ENCODE data around the gene CCDC33. TPM values are rescaled to one million over a fixed set of nuclear protein-coding genes. Genes with fewer than 3 reads are reported as not detected.

Gene CCDC33
- total RNA-seq, 1 donor from 2014 or later: 0.41 TPM

DNA sequence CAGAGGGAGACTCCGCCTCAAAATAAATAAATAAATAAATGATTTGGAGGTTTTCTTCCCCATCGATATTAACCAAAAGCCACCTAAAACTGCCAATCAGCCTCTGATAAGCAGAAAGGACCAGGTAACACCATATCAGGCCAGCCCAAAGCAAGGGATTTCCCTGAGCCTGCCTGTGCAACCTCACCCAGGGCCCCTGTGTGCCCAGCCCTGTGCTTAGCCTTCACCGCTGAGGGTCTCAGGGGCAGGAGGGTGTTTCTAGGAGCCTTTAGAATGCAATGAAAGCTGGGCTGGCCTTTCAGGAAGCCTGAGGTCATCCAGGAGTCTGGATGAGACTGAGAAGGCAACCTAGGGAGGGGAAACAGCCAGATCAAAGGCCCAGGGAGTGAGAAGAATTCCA is 95.9 kb downstream of the CCDC33 start:
- peaks cover 2% of the 10 kb centered on the region for H3K27me3 ChIP-seq (ENCODE audit: insufficient read depth, low read length)
- H3K9me3 Mint-ChIP-seq (ENCODE audit: unreplicated experiment): peaks cover 11% of the 10 kb centered on the region
- peaks cover 55% of the 10 kb centered on the region for H3K27me3 Mint-ChIP-seq (ENCODE audit: low read depth, unreplicated experiment)
- no peak for TF ChIP-seq EZH2 (IDR thresholded peaks at IDR 0.05; ENCODE audit: insufficient read depth, low read length)
- TF ChIP-seq, protein P1, sequence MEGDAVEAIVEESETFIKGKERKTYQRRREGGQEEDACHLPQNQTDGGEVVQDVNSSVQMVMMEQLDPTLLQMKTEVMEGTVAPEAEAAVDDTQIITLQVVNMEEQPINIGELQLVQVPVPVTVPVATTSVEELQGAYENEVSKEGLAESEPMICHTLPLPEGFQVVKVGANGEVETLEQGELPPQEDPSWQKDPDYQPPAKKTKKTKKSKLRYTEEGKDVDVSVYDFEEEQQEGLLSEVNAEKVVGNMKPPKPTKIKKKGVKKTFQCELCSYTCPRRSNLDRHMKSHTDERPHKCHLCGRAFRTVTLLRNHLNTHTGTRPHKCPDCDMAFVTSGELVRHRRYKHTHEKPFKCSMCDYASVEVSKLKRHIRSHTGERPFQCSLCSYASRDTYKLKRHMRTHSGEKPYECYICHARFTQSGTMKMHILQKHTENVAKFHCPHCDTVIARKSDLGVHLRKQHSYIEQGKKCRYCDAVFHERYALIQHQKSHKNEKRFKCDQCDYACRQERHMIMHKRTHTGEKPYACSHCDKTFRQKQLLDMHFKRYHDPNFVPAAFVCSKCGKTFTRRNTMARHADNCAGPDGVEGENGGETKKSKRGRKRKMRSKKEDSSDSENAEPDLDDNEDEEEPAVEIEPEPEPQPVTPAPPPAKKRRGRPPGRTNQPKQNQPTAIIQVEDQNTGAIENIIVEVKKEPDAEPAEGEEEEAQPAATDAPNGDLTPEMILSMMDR (IDR thresholded peaks at IDR 0.05; ENCODE audit: insufficient read depth, low read depth, low read length): no peak
- DNase-seq (ENCODE audit: low read depth): no peak
- H2AFZ ChIP-seq (ENCODE audit: low read depth, low read length): no peak overlapping the region
- H3K27ac ChIP-seq (ENCODE audit: low read depth, low read length): no peak overlapping the region
- FAIRE-seq: no peak
- no peak overlapping the region for H3K4me3 Mint-ChIP-seq (ENCODE audit: unreplicated experiment)
- H3K4me3 ChIP-seq (ENCODE audit: insufficient read depth, low read depth, low read length): no peak overlapping the region
- no peak overlapping the region for H3K4me2 ChIP-seq (ENCODE audit: low read length)
- no peaks in the 10 kb centered on the region for H3K79me2 ChIP-seq (ENCODE audit: insufficient read depth, low read length)
- H3K4me1 ChIP-seq (ENCODE audit: insufficient read depth, low read length): peaks cover 5% of the 10 kb centered on the region
- H3K36me3 Mint-ChIP-seq (ENCODE audit: low read depth, unreplicated experiment): no peaks in the 10 kb centered on the region
- no peak overlapping the region for H3K27ac Mint-ChIP-seq (ENCODE audit: unreplicated experiment)
- H3K9ac ChIP-seq (ENCODE audit: low read length): no peak overlapping the region
- no peaks in the 10 kb centered on the region for H3K4me1 Mint-ChIP-seq (ENCODE audit: low read depth, unreplicated experiment)
- H3K9me3 ChIP-seq (ENCODE audit: insufficient read depth, low read depth, low read length): no peaks in the 10 kb centered on the region
- H3K36me3 ChIP-seq (ENCODE audit: insufficient read depth, low read length): no peaks in the 10 kb centered on the region
- no peaks in the 10 kb centered on the region for H4K20me1 ChIP-seq (ENCODE audit: insufficient read depth, low read length)

DNA sequence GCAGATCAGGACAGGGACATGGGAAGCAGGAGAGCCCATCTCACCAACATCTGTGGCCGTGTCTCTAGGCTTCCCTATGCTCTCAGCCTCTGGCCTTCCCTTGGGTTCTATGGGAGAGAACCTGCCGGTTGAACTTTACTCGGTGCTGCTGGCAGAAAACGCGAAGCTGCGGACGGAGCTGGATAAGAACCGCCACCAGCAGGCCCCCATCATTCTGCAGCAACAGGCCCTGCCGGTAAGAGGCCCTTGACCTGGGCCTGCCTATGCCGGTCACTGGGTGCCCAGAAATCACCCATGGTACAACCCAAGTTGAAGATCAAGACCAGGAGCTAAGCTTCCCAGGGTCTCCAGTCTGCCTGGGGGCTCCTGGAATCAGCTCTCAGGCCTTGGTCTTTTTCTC is 96.5 kb downstream of the CCDC33 start:
- H3K27ac ChIP-seq (ENCODE audit: low read depth, low read length): no peak overlapping the region
- H3K4me2 ChIP-seq (ENCODE audit: low read length): no peak overlapping the region
- DNase-seq (ENCODE audit: low read depth) (no peak), FAIRE-seq (no peak)
- H3K36me3 Mint-ChIP-seq (ENCODE audit: low read depth, unreplicated experiment): no peaks in the 10 kb centered on the region
- no peaks in the 10 kb centered on the region for H3K4me1 Mint-ChIP-seq (ENCODE audit: low read depth, unreplicated experiment)
- no peak overlapping the region for H3K4me3 Mint-ChIP-seq (ENCODE audit: unreplicated experiment)
- TF ChIP-seq, protein P1 (IDR thresholded peaks at IDR 0.05; ENCODE audit: insufficient read depth, low read depth, low read length): no peak
- TF ChIP-seq EZH2 (IDR thresholded peaks at IDR 0.05; ENCODE audit: insufficient read depth, low read length): no peak
- H3K9me3 Mint-ChIP-seq (ENCODE audit: unreplicated experiment): peaks cover 11% of the 10 kb centered on the region
- no peak overlapping the region for H3K9ac ChIP-seq (ENCODE audit: low read length)
- no peak overlapping the region for H3K27ac Mint-ChIP-seq (ENCODE audit: unreplicated experiment)
- H3K36me3 ChIP-seq (ENCODE audit: insufficient read depth, low read length): no peaks in the 10 kb centered on the region
- H3K4me1 ChIP-seq (ENCODE audit: insufficient read depth, low read length): peaks cover 5% of the 10 kb centered on the region
- no peaks in the 10 kb centered on the region for H3K9me3 ChIP-seq (ENCODE audit: insufficient read depth, low read depth, low read length)
- H4K20me1 ChIP-seq (ENCODE audit: insufficient read depth, low read length): no peaks in the 10 kb centered on the region
- peaks cover 2% of the 10 kb centered on the region for H3K27me3 ChIP-seq (ENCODE audit: insufficient read depth, low read length)
- H2AFZ ChIP-seq (ENCODE audit: low read depth, low read length): no peak overlapping the region
- no peak overlapping the region for H3K4me3 ChIP-seq (ENCODE audit: insufficient read depth, low read depth, low read length)
- H3K27me3 Mint-ChIP-seq (ENCODE audit: low read depth, unreplicated experiment): peaks cover 55% of the 10 kb centered on the region
- H3K79me2 ChIP-seq (ENCODE audit: insufficient read depth, low read length): no peaks in the 10 kb centered on the region

DNA sequence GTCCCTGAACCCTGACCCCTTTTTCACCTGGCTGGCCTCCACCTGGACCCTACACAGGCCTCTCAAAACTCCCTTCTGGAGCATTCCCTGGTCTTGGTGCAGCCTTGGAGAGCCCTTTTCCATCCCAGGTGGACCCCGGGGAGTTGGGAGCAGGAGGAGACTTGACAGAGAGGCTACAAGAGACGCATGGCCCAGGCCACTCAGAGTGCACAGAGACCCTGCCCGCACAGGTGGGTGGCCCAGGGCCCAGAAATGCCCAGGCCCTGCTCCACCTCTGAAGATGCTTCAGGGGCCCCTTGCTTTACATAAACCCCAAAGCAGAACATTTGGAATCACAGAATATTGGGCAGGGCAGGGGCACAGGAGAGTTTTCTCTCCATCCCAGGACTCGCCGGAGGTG is 97.0 kb downstream of the CCDC33 start:
- FAIRE-seq: no peak
- DNase-seq (ENCODE audit: low read depth): no peak

More for the DNA sequence above, 97.0 kb downstream of the CCDC33 start:
- H3K9ac ChIP-seq (ENCODE audit: low read length): no peak overlapping the region
- peaks cover 5% of the 10 kb centered on the region for H3K4me1 ChIP-seq (ENCODE audit: insufficient read depth, low read length)
- H4K20me1 ChIP-seq (ENCODE audit: insufficient read depth, low read length): no peaks in the 10 kb centered on the region
- no peaks in the 10 kb centered on the region for H3K9me3 ChIP-seq (ENCODE audit: insufficient read depth, low read depth, low read length)
- no peak overlapping the region for H3K27ac ChIP-seq (ENCODE audit: low read depth, low read length)
- H3K4me2 ChIP-seq (ENCODE audit: low read length): no peak overlapping the region
- no peaks in the 10 kb centered on the region for H3K36me3 Mint-ChIP-seq (ENCODE audit: low read depth, unreplicated experiment)
- H3K9me3 Mint-ChIP-seq (ENCODE audit: unreplicated experiment): peaks cover 11% of the 10 kb centered on the region
- TF ChIP-seq, protein P1 (IDR thresholded peaks at IDR 0.05; ENCODE audit: insufficient read depth, low read depth, low read length): no peak
- no peak for TF ChIP-seq EZH2 (IDR thresholded peaks at IDR 0.05; ENCODE audit: insufficient read depth, low read length)
- no peak overlapping the region for H3K4me3 ChIP-seq (ENCODE audit: insufficient read depth, low read depth, low read length)
- H3K36me3 ChIP-seq (ENCODE audit: insufficient read depth, low read length): no peaks in the 10 kb centered on the region
- H3K79me2 ChIP-seq (ENCODE audit: insufficient read depth, low read length): no peaks in the 10 kb centered on the region
- H2AFZ ChIP-seq (ENCODE audit: low read depth, low read length): no peak overlapping the region
- H3K27ac Mint-ChIP-seq (ENCODE audit: unreplicated experiment): no peak overlapping the region
- no peaks in the 10 kb centered on the region for H3K4me1 Mint-ChIP-seq (ENCODE audit: low read depth, unreplicated experiment)
- H3K27me3 ChIP-seq (ENCODE audit: insufficient read depth, low read length): peaks cover 2% of the 10 kb centered on the region
- no peak overlapping the region for H3K4me3 Mint-ChIP-seq (ENCODE audit: unreplicated experiment)
- H3K27me3 Mint-ChIP-seq (ENCODE audit: low read depth, unreplicated experiment): peaks cover 52% of the 10 kb centered on the region
